Measurements from ENCODE around the gene PRELID1. TPM values are rescaled to one million over a fixed set of nuclear protein-coding genes. Genes with fewer than 3 reads are reported as not detected.

The PRELID1 gene
- total RNA-seq = 154 and 208 TPM in 2 replicates

GRCh38 chr5:177303121-177303924, at the start of gene PRELID1, which contains the start of gene RAB24:
Gene PRELID1, plus strand, starts transcription at chr5:177303799. Its CDS starts 187 bp downstream, at chr5:177303986.
Gene RAB24, minus strand, starts transcription at chr5:177303719. Its CDS starts 431 bp downstream, at chr5:177303288.

GRCh38 chr5:177311723-177312648, 8.4 kb downstream of the PRELID1 start, which contains the start of gene MXD3:
Gene MXD3, minus strand, starts transcription at chr5:177311898. Its CDS starts 68 bp downstream, at chr5:177311830.

GRCh38 chr5:177351392-177352329, 48.1 kb downstream of the PRELID1 start, which contains the start of gene LMAN2:
Gene LMAN2, minus strand, starts transcription at chr5:177351668. Its CDS starts 21 bp downstream, at chr5:177351647.

Other genes with a start within 250 kb of the PRELID1 start
- 6.0 and 8.5 TPM in 2 replicates for gene FGFR4, start 216.9 kb upstream of the PRELID1 start, total RNA-seq
- gene NSD1, start 170.0 kb upstream of the PRELID1 start, total RNA-seq = 17.9 and 18.1 TPM in 2 replicates
- gene RAB24, start 80 bp upstream of the PRELID1 start, total RNA-seq = 10.7 and 12.6 TPM in 2 replicates
- 4.7 and 28.7 TPM in 2 replicates for gene MXD3, start 8.1 kb downstream of the PRELID1 start, total RNA-seq
- 258 and 315 TPM in 2 replicates for gene LMAN2, start 47.9 kb downstream of the PRELID1 start, total RNA-seq
- gene RGS14, start 54.1 kb downstream of the PRELID1 start, total RNA-seq = 15.5 and 17.8 TPM in 2 replicates
- not detected in 2 replicates for gene SLC34A1, start 80.6 kb downstream of the PRELID1 start, total RNA-seq
- not detected in 2 replicates for gene PFN3, start 96.9 kb downstream of the PRELID1 start, total RNA-seq
- 7.5 and 8.3 TPM in 2 replicates for gene F12, start 105.8 kb downstream of the PRELID1 start, total RNA-seq
- 42.3 and 51.4 TPM in 2 replicates for gene GRK6, start 122.9 kb downstream of the PRELID1 start, total RNA-seq
- 22.4 and 35.6 TPM in 2 replicates for gene PRR7, start 143.0 kb downstream of the PRELID1 start, total RNA-seq
- 106 and 126 TPM in 2 replicates for gene DBN1, start 169.8 kb downstream of the PRELID1 start, total RNA-seq
- gene PDLIM7, start 193.8 kb downstream of the PRELID1 start, total RNA-seq = 157 and 206 TPM in 2 replicates
- gene DOK3, start 206.0 kb downstream of the PRELID1 start, total RNA-seq = 0.53 and 0.55 TPM in 2 replicates
- gene DDX41, start 213.2 kb downstream of the PRELID1 start, total RNA-seq = 82.1 and 121 TPM in 2 replicates